ENCODE results near the gene ZDHHC13. TPM values are rescaled to one million over a fixed set of nuclear protein-coding genes. Genes with fewer than 3 reads are reported as not detected.

ZDHHC13 gene
- total RNA-seq, 4 donors from 2014 or later, result 5.2 to 6.9 (median 5.8) TPM

- TF ChIP-seq EP300 (IDR thresholded peaks at IDR 0.05), result no peak
- TF ChIP-seq POLR2A (IDR thresholded peaks at IDR 0.05), result no peak
- no peak for TF ChIP-seq CTCF (IDR thresholded peaks at IDR 0.05)
- Histone ChIP-seq H3K4me1 (no peaks in the 10 kb centered on the region), H3K36me3 (peaks cover 0 to 5% (median 0%) of the 10 kb centered on the region in 3 donors), H3K27ac (no peak overlapping the region), H3K27me3 (no peaks in the 10 kb centered on the region), H3K9me3 (no peaks in the 10 kb centered on the region), H3K4me3 (no peak overlapping the region)
- DNase-seq (ENCODE audit: low spot score in 2 of 2), result no peak
- 80 to 81% methylated on average over 4 of the region's 4 CpGs for WGBS, 2 donors
These were observed 47.4 kb downstream of the ZDHHC13 start for GRCh38 chr11:19164230-19164855.

- Histone ChIP-seq H3K27ac (no peak overlapping the region), H3K4me1 (no peaks in the 10 kb centered on the region), H3K4me3 (no peak overlapping the region), H3K9me3 (no peaks in the 10 kb centered on the region), H3K27me3 (no peaks in the 10 kb centered on the region), H3K36me3 (peaks cover 0 to 5% (median 0%) of the 10 kb centered on the region in 3 donors)
- TF ChIP-seq POLR2A (IDR thresholded peaks at IDR 0.05), result no peak
- no peak for TF ChIP-seq EP300 (IDR thresholded peaks at IDR 0.05)
- TF ChIP-seq CTCF (IDR thresholded peaks at IDR 0.05), result no peak
- no peak for DNase-seq (ENCODE audit: low spot score in 2 of 2)
- WGBS, 2 donors, result 88 to 89% methylated on average over 2 of the region's 2 CpGs
These were observed 47.9 kb downstream of the ZDHHC13 start for GRCh38 chr11:19164881-19165280.

GRCh38 chr11:19168090-19168489, 51.1 kb downstream of the ZDHHC13 start:
- Histone ChIP-seq H3K4me3 (no peak overlapping the region), H3K4me1 (no peaks in the 10 kb centered on the region), H3K9me3 (no peaks in the 10 kb centered on the region), H3K27ac (no peak overlapping the region), H3K27me3 (no peaks in the 10 kb centered on the region), H3K36me3 (peaks cover 0 to 14% (median 5%) of the 10 kb centered on the region in 3 donors)
- TF ChIP-seq EP300 (IDR thresholded peaks at IDR 0.05) (no peak), CTCF (IDR thresholded peaks at IDR 0.05) (no peak), POLR2A (IDR thresholded peaks at IDR 0.05) (no peak)
- DNase-seq (ENCODE audit: low spot score in 2 of 2), result no peak
- WGBS, 2 donors, result 96 to 98% methylated on average over 2 of the region's 2 CpGs

- WGBS, 2 donors, result 94 to 95% methylated on average over 9 of the region's 9 CpGs
- no peaks in the 10 kb centered on the region for H3K27me3 ChIP-seq
- no peaks in the 10 kb centered on the region for H3K9me3 ChIP-seq
- no peak for DNase-seq (ENCODE audit: low spot score in 2 of 2)
- no peaks in the 10 kb centered on the region for H3K4me1 ChIP-seq
- TF ChIP-seq CTCF (IDR thresholded peaks at IDR 0.05) (no peak), POLR2A (IDR thresholded peaks at IDR 0.05) (no peak), EP300 (IDR thresholded peaks at IDR 0.05) (no peak)
- H3K4me3 ChIP-seq, result no peak overlapping the region
- peaks cover 0 to 28% (median 0%) of the 10 kb centered on the region in 3 donors for H3K36me3 ChIP-seq
- H3K27ac ChIP-seq, result no peak overlapping the region
These were observed 56.2 kb downstream of the ZDHHC13 start for GRCh38 chr11:19173004-19173689.

- H3K36me3 ChIP-seq, result peaks cover 0 to 28% (median 0%) of the 10 kb centered on the region in 3 donors
- TF ChIP-seq EP300 (IDR thresholded peaks at IDR 0.05) (no peak), CTCF (IDR thresholded peaks at IDR 0.05) (no peak), POLR2A (IDR thresholded peaks at IDR 0.05) (no peak)
- no peak overlapping the region for H3K4me3 ChIP-seq
- no peaks in the 10 kb centered on the region for H3K9me3 ChIP-seq
- no peak overlapping the region for H3K27ac ChIP-seq
- no peaks in the 10 kb centered on the region for H3K27me3 ChIP-seq
- WGBS, 2 donors, result 95 to 96% methylated on average over 7 of the region's 7 CpGs
- DNase-seq (ENCODE audit: low spot score in 2 of 2), result no peak
- no peaks in the 10 kb centered on the region for H3K4me1 ChIP-seq
These were observed 57.1 kb downstream of the ZDHHC13 start for GRCh38 chr11:19173964-19174638.
